Measurements from ENCODE around the gene HPGD. TPM values are rescaled to one million over a fixed set of nuclear protein-coding genes. Genes with fewer than 3 reads are reported as not detected.

The HPGD gene
- total and polyA plus RNA-seq, 9 of the 15 experiments (the other 6 are each of a cell fraction or from before 2014, with no cell fraction given), result 2.3 to 8.6 (median 4.8) TPM

- TF ChIP-seq TSHZ1 (CRISPR knock-in tag; IDR thresholded peaks at IDR 0.05) (no peak), ZNF507 (tag; conservative IDR thresholded peaks at IDR 0.05) (no peak), HBP1 (CRISPR knock-in tag; IDR thresholded peaks at IDR 0.05) (no peak), ZNF79 (CRISPR knock-in tag; IDR thresholded peaks at IDR 0.05; ENCODE audit: low read depth) (no peak), PTRF (tag; IDR thresholded peaks at IDR 0.05) (no peak), ZNF354B (CRISPR knock-in tag; IDR thresholded peaks at IDR 0.05) (no peak)
These were observed 25.5 kb downstream of the HPGD start (continued) for GRCh38 chr4:174496631-174497432.
